ENCODE results near the gene ADAMTS17.

ADAMTS17 gene

DNA sequence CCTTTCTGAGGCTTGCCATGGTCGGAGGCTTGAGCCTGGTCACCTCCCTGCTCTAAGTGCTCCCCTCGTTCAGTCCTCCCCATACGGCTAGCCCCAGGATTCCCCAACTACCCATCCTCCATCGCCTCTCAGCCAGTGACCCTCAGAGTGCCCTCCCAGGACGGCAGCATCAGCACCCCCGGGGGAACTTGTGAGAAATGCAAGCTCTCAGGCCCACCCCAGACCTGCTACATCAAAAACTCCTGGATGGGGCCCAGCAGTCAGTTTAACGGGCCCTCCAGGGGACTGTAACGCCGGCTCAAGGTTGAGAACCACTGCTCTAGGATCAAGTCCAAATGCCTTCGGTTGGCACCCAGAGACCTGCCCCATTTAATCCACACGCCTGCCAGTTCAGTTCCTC, 6.9 kb downstream of the ADAMTS17 start:
- no peak overlapping the region for H3K4me3 ChIP-seq (ENCODE audit: control insufficient read depth, low read depth, low read length)
- TF ChIP-seq, protein P1, sequence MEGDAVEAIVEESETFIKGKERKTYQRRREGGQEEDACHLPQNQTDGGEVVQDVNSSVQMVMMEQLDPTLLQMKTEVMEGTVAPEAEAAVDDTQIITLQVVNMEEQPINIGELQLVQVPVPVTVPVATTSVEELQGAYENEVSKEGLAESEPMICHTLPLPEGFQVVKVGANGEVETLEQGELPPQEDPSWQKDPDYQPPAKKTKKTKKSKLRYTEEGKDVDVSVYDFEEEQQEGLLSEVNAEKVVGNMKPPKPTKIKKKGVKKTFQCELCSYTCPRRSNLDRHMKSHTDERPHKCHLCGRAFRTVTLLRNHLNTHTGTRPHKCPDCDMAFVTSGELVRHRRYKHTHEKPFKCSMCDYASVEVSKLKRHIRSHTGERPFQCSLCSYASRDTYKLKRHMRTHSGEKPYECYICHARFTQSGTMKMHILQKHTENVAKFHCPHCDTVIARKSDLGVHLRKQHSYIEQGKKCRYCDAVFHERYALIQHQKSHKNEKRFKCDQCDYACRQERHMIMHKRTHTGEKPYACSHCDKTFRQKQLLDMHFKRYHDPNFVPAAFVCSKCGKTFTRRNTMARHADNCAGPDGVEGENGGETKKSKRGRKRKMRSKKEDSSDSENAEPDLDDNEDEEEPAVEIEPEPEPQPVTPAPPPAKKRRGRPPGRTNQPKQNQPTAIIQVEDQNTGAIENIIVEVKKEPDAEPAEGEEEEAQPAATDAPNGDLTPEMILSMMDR (conservative IDR thresholded peaks at IDR 0.05; ENCODE audit: control insufficient read depth, insufficient read depth, low read depth, low read length), result no peak
- DNase-seq (ENCODE audit: low read depth), result no peak

DNA sequence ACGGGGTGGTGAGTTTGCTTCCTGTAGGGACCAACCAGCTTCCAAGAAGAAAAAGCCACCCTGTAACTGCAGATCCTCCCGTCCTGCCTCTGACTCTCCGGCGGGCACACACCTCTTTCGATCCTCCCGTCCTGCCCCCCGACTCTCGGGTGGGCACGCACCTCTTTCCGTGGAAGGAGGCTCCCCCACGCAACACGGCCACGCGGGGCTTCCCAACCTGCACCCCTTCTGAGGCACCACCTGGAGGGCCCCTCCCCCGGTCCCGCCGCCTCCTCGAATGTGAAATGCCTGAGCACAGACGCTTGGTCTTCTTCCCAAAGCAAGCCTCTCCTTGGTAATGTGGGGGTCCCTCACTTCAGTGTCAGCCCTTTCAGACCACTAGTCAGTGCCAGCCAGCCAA, 7.3 kb downstream of the ADAMTS17 start:
- TF ChIP-seq, protein P1 (conservative IDR thresholded peaks at IDR 0.05; ENCODE audit: control insufficient read depth, insufficient read depth, low read depth, low read length), result no peak
- DNase-seq (ENCODE audit: low read depth), result no peak
- no peak overlapping the region for H3K4me3 ChIP-seq (ENCODE audit: control insufficient read depth, low read depth, low read length)

DNA sequence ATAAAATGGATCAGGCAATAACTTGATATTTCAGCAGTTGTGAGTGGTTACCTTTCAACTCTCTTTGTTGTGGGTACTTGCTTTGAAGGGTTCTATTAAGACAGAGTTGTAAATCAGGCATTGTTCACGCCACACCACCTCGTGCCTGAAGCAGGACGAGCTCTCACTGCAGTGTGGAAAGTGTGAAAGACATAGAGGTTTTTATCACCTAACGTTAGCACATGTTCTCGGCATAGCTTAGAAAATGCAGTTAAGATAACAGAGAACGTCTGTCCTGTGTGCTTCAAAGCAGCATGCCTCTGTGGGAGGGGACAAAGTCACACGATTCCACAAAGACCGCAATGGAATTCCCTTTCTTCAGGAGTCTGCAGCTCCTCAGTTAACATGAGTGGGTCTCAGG, 7.8 kb downstream of the ADAMTS17 start:
- DNase-seq (ENCODE audit: low read depth), result no peak
- H3K4me3 ChIP-seq (ENCODE audit: control insufficient read depth, low read depth, low read length), result no peak overlapping the region
- TF ChIP-seq, protein P1 (conservative IDR thresholded peaks at IDR 0.05; ENCODE audit: control insufficient read depth, insufficient read depth, low read depth, low read length), result no peak

DNA sequence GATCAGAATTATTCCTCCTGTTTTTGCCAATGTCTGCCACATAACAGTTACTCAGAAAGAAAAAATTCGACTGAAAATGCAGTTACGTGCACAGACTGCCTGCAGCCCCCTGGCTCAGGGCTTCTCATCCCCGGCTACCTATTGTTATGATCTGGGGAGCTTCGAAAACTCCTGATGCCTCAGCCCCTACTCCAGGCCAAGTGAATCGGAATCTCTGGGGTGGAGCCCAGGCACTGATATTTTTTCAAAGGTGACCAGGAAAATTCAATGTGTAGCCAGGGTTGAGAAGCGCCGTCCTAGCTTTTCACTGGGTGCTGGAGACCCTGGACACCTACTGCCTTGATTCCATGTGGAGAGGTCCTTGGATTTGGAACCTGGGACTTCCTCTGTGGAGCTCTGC, 8.5 kb downstream of the ADAMTS17 start:
- DNase-seq (ENCODE audit: low read depth), result no peak

DNA sequence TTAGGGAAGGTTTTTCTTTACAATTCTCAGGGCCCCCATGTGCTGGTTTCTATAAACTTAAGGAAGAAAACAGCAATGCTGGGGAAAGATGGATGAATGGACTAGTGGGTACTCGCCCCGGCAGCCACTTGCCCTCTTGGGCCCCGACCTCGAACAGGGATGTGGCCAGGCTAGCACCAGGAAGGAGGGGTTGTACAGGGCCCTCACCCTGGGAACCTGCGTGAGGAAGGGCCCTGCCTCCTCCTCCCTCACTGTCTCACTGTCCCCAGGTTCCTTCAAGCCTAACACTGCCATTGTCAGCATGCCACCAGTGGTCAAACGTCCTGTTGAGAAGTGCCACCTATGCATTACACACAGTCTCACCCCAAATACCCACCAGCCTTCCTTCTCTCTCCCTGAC, 9.1 kb downstream of the ADAMTS17 start:
- TF ChIP-seq, protein P1 (conservative IDR thresholded peaks at IDR 0.05; ENCODE audit: control insufficient read depth, insufficient read depth, low read depth, low read length), result no peak
- H3K4me3 ChIP-seq (ENCODE audit: control insufficient read depth, low read depth, low read length), result no peak overlapping the region
- DNase-seq (ENCODE audit: low read depth), result no peak

More for the DNA sequence above, 8.5 kb downstream of the ADAMTS17 start:
- no peak overlapping the region for H3K4me3 ChIP-seq (ENCODE audit: control insufficient read depth, low read depth, low read length)
- TF ChIP-seq, protein P1 (conservative IDR thresholded peaks at IDR 0.05; ENCODE audit: control insufficient read depth, insufficient read depth, low read depth, low read length), result no peak

DNA sequence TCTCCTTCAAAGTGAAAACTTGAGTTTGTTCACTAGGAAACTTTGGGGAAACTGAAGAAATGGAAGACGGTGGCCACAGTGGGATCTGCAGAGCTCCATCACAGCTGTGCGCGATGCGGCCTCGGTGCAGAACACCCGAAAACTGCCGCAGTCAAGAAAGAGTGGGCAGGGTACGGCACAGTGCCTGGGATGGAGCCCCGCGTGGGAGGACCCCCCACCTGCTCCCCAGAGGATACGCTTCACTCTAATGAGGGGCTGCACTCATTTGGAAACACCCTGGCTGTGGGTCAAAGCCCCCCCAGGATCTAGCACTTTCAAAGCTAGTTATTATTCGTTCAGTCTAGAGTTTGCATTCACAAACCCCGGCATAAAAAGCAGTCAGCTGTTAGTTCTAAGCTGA, 9.5 kb downstream of the ADAMTS17 start:
- TF ChIP-seq, protein P1 (conservative IDR thresholded peaks at IDR 0.05; ENCODE audit: control insufficient read depth, insufficient read depth, low read depth, low read length), result no peak
- no peak overlapping the region for H3K4me3 ChIP-seq (ENCODE audit: control insufficient read depth, low read depth, low read length)
- DNase-seq (ENCODE audit: low read depth), result no peak

DNA sequence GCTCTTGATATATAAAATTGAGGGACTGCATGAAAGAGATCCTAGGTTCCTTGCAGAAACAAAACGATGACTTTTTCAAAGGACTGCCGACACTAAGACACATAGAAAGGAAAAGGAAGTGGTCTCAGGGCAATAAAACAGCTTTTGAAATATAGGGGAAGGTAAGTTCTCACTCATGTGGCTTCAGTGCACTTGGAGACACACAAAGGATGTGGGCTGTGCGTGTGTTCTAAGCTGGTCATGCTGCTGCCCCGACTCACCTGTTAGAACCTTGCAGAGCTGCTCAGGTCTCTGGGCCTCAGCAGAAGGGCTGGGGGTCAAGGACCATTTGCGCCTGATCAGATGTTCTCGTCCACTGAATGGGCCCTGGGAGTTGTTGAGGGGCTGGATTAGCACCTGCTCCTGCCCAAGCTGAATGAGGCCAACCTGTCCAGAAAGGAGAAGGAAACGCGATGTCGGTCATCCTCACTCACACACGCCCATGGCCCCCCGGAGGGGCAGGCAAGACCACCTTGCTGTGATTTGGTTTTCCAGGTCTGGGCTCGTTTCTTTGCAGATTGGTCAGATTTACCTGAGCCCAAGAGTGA, 11.1 kb downstream of the ADAMTS17 start:
- TF ChIP-seq, protein P1 (conservative IDR thresholded peaks at IDR 0.05; ENCODE audit: control insufficient read depth, insufficient read depth, low read depth, low read length), result no peak
- no peak for DNase-seq (ENCODE audit: low read depth)
- H3K4me3 ChIP-seq (ENCODE audit: control insufficient read depth, low read depth, low read length), result no peak overlapping the region

Data from fibroblast of mammary gland (primary cell).